GM12878 (cell line): ENCODE measurements around the gene CENPP. TPM values are rescaled to one million over a fixed set of nuclear protein-coding genes. Genes with fewer than 3 reads are reported as not detected.
A peak's percentile ranks its signal among the peaks of the same experiment; 100 is the strongest.

ENCODE experiments used
- BMI1 ChIP-seq: fragments of 450-650 bp; IDR thresholded peaks from 2 replicates; pipeline ENCODE4 v1.6.1; 2016; ENCODE audit warnings: mild to moderate bottlenecking, moderate library complexity, borderline replicate concordance
- KAT2A ChIP-seq: conservative IDR thresholded peaks from 2 replicates; pipeline ENCODE4 v1.6.1; 2011; ENCODE audit warnings: low read depth, low read length; ENCODE audit not compliant: control insufficient read depth
- MEF2A ChIP-seq: IDR thresholded peaks from 2 replicates; pipeline ENCODE4 v1.6.1; 2011; ENCODE audit warnings: low read depth, mild to moderate bottlenecking, low read length, moderate library complexity; ENCODE audit not compliant: insufficient read depth
- POLR2A ChIP-seq: IDR thresholded peaks from 2 replicates; pipeline ENCODE4 v1.6.1; 2011; ENCODE audit warnings: low read depth, mild to moderate bottlenecking, low read length
- RUNX3 ChIP-seq: IDR thresholded peaks from 2 replicates; pipeline ENCODE4 v1.6.1; 2012; ENCODE audit warnings: low read length, inconsistent platforms
- SPI1 ChIP-seq: IDR thresholded peaks from 2 replicates; pipeline ENCODE4 v1.6.1; 2011; ENCODE audit warnings: low read depth, mild to moderate bottlenecking, low read length, moderate library complexity, borderline replicate concordance; ENCODE audit not compliant: insufficient read depth
- ZZZ3 ChIP-seq: IDR thresholded peaks from 2 replicates; pipeline ENCODE4 v1.6.1; 2011; ENCODE audit warnings: low read depth; ENCODE audit not compliant: control insufficient read depth, insufficient read length
- polyA plus RNA-seq, 11 experiments: library from polyadenylated mRNA; depleted of rRNA in 4 of 11; unstranded in 6 of 11; stranded (reverse) in 5 of 11; fragments of >200 nt; fragmentation: Nextera tagmentation in 4 of 11; fragmentation: Illumina TruSeq in 1 of 11; extraction: Ambion mirVana in 4 of 11; extraction: Trizol in 1 of 11; gene quantifications; 1 replicate in 1 of 11; 2 replicates in 10 of 11; pipeline versions ENCODE4 v1.2.1 to v1.2.3, GENCODE V29; 2011 to 2016; ENCODE audit warnings: inconsistent platforms in 2 of 11, missing spikeins in 2 of 11, low read depth in 1 of 11
- total RNA-seq, 4 experiments: library from RNA; depleted of rRNA in 3 of 4; stranded (reverse); fragments of >200 nt in 3 of 4; fragmentation: Illumina TruSeq in 1 of 4; extraction: Trizol in 1 of 4; gene quantifications; 2 replicates each; pipeline versions ENCODE4 v1.2.1 to v1.2.3, GENCODE V29; 2013 to 2021
- TF ChIP-seq, protein P1 (sequence below): fragments of 450-650 bp; conservative IDR thresholded peaks from 2 replicates; pipeline ENCODE4 v1.6.1; 2017; ENCODE audit warnings: mild to moderate bottlenecking, moderate library complexity
- TF ChIP-seq, protein P2 (sequence below): fragments of 450-650 bp; IDR thresholded peaks from 2 replicates; pipeline ENCODE4 v1.6.1; 2017; ENCODE audit warnings: antibody characterized with exemption, mild to moderate bottlenecking, moderate library complexity
- TF ChIP-seq, protein P3 (sequence below): fragments of 150-350 bp; IDR thresholded peaks from 2 replicates; pipeline ENCODE4 v1.6.1; 2014; ENCODE audit warnings: mild to moderate bottlenecking, low read depth, low read length
- TF ChIP-seq, protein P4 (sequence below): IDR thresholded peaks from 2 replicates; pipeline ENCODE4 v1.6.1; 2012; ENCODE audit warnings: low read depth, low read length, improper control_type of control experiment
- TF ChIP-seq, protein P5 (sequence below): IDR thresholded peaks from 2 replicates; pipeline ENCODE4 v1.6.1; 2011; ENCODE audit warnings: low read depth, mild to moderate bottlenecking, low read length, moderate library complexity, borderline replicate concordance; ENCODE audit errors: extremely low read depth
- TF ChIP-seq, protein P6 (sequence below): fragments of 450-650 bp; IDR thresholded peaks from 2 replicates; pipeline ENCODE4 v1.6.1; 2017; ENCODE audit warnings: mild to moderate bottlenecking
- TF ChIP-seq, protein P7 (sequence below): IDR thresholded peaks from 2 replicates; pipeline ENCODE4 v1.6.1; 2012; ENCODE audit warnings: low read depth, low read length, improper control_type of control experiment

CENPP gene
- total and polyA plus RNA-seq, 10 of the 15 experiments (the other 5 are each of a cell fraction or from before 2014, with no cell fraction given), result 9.4 to 31.4 (median 19.8) TPM

DNA sequence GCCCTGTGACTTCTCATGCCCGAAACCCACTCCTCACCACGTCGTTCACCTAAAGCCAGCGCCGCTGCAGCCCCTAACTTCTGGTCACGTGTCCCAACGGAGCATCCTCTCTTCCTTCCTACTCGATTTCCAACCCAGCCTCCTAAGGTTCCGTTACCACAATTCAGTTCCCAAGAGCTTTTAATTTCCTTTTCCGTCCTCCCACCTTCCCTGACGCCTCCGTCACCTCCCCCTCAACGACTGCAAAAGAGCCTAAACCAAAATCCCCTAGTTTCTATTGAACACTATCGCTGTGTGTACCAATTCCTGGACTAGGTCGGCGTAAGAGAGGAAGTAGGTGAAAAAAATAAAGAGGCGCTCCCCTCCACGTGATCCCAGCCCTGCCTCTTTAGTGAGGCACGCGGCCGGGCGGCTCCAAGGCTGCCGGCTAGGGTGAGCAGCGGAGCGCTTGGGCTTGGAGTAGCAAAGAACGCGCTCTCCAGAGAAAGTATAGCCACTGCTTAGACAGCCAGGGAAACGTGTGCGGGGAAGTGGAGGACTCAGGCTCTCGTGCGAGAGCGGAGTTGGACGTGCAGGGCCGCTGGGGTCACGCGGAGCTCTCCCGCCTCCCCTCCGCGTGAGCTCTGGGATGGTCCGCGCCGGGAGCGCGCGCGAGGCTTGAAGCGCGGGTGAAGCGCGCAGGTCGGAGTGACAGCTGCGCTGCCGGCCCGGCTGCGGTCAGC is at the start of gene CENPP, which contains the start of gene NOL8 (continued):
- TF ChIP-seq, protein P1, sequence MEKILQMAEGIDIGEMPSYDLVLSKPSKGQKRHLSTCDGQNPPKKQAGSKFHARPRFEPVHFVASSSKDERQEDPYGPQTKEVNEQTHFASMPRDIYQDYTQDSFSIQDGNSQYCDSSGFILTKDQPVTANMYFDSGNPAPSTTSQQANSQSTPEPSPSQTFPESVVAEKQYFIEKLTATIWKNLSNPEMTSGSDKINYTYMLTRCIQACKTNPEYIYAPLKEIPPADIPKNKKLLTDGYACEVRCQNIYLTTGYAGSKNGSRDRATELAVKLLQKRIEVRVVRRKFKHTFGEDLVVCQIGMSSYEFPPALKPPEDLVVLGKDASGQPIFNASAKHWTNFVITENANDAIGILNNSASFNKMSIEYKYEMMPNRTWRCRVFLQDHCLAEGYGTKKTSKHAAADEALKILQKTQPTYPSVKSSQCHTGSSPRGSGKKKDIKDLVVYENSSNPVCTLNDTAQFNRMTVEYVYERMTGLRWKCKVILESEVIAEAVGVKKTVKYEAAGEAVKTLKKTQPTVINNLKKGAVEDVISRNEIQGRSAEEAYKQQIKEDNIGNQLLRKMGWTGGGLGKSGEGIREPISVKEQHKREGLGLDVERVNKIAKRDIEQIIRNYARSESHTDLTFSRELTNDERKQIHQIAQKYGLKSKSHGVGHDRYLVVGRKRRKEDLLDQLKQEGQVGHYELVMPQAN, result no peak; the same call in none of the 2 replicates
- TF ChIP-seq, protein P2, sequence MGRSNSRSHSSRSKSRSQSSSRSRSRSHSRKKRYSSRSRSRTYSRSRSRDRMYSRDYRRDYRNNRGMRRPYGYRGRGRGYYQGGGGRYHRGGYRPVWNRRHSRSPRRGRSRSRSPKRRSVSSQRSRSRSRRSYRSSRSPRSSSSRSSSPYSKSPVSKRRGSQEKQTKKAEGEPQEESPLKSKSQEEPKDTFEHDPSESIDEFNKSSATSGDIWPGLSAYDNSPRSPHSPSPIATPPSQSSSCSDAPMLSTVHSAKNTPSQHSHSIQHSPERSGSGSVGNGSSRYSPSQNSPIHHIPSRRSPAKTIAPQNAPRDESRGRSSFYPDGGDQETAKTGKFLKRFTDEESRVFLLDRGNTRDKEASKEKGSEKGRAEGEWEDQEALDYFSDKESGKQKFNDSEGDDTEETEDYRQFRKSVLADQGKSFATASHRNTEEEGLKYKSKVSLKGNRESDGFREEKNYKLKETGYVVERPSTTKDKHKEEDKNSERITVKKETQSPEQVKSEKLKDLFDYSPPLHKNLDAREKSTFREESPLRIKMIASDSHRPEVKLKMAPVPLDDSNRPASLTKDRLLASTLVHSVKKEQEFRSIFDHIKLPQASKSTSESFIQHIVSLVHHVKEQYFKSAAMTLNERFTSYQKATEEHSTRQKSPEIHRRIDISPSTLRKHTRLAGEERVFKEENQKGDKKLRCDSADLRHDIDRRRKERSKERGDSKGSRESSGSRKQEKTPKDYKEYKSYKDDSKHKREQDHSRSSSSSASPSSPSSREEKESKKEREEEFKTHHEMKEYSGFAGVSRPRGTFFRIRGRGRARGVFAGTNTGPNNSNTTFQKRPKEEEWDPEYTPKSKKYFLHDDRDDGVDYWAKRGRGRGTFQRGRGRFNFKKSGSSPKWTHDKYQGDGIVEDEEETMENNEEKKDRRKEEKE, result peak; percentile 98
- TF ChIP-seq, protein P3, sequence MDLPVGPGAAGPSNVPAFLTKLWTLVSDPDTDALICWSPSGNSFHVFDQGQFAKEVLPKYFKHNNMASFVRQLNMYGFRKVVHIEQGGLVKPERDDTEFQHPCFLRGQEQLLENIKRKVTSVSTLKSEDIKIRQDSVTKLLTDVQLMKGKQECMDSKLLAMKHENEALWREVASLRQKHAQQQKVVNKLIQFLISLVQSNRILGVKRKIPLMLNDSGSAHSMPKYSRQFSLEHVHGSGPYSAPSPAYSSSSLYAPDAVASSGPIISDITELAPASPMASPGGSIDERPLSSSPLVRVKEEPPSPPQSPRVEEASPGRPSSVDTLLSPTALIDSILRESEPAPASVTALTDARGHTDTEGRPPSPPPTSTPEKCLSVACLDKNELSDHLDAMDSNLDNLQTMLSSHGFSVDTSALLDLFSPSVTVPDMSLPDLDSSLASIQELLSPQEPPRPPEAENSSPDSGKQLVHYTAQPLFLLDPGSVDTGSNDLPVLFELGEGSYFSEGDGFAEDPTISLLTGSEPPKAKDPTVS, result no peak
- TF ChIP-seq RUNX3 (peak; percentile 73), BMI1 (0 out of 2 replicates have a peak, but pooled peaks have one; percentile 33), ZZZ3 (peak; percentile 72), MEF2A (no peak), POLR2A (peak; percentile 88), SPI1 (peak; percentile 82), KAT2A (no peak)
- TF ChIP-seq, protein P4, sequence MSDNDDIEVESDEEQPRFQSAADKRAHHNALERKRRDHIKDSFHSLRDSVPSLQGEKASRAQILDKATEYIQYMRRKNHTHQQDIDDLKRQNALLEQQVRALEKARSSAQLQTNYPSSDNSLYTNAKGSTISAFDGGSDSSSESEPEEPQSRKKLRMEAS, result peak; percentile 93
- TF ChIP-seq, protein P5, sequence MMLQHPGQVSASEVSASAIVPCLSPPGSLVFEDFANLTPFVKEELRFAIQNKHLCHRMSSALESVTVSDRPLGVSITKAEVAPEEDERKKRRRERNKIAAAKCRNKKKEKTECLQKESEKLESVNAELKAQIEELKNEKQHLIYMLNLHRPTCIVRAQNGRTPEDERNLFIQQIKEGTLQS, result peak; percentile 78; the same call in 1 of the 2 replicates
- TF ChIP-seq, protein P6, sequence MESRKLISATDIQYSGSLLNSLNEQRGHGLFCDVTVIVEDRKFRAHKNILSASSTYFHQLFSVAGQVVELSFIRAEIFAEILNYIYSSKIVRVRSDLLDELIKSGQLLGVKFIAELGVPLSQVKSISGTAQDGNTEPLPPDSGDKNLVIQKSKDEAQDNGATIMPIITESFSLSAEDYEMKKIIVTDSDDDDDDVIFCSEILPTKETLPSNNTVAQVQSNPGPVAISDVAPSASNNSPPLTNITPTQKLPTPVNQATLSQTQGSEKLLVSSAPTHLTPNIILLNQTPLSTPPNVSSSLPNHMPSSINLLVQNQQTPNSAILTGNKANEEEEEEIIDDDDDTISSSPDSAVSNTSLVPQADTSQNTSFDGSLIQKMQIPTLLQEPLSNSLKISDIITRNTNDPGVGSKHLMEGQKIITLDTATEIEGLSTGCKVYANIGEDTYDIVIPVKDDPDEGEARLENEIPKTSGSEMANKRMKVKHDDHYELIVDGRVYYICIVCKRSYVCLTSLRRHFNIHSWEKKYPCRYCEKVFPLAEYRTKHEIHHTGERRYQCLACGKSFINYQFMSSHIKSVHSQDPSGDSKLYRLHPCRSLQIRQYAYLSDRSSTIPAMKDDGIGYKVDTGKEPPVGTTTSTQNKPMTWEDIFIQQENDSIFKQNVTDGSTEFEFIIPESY, result no peak
- TF ChIP-seq, protein P7, sequence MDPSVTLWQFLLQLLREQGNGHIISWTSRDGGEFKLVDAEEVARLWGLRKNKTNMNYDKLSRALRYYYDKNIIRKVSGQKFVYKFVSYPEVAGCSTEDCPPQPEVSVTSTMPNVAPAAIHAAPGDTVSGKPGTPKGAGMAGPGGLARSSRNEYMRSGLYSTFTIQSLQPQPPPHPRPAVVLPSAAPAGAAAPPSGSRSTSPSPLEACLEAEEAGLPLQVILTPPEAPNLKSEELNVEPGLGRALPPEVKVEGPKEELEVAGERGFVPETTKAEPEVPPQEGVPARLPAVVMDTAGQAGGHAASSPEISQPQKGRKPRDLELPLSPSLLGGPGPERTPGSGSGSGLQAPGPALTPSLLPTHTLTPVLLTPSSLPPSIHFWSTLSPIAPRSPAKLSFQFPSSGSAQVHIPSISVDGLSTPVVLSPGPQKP, result peak; percentile 72; the same call in 1 of the 2 replicates
